Neural cell (in vitro differentiated cells): ENCODE data around the gene GRM1.

Experiments used
- CTCF ChIP-seq: fragments of 450-650 bp; IDR thresholded peaks from 2 replicates; pipeline ENCODE4 v1.5.1; 2014; ENCODE audit warnings: antibody characterized with exemption, mild to moderate bottlenecking, moderate library complexity; ENCODE audit not compliant: poor library complexity, severe bottlenecking
- EP300 ChIP-seq: fragments of 450-650 bp; conservative IDR thresholded peaks from 2 replicates; pipeline ENCODE4 v1.6.1; 2014; ENCODE audit warnings: antibody characterized with exemption, mild to moderate bottlenecking, moderate library complexity; ENCODE audit not compliant: poor library complexity, severe bottlenecking
- EZH2 ChIP-seq: fragments of 200-600, 300-800 bp; shearing (Covaris generic), sonication (generic); IDR thresholded peaks from 2 replicates; pipeline ENCODE4 v1.6.1; 2014; ENCODE audit warnings: antibody characterized with exemption, low read length, borderline replicate concordance, mild to moderate bottlenecking; ENCODE audit not compliant: insufficient read depth, poor library complexity, severe bottlenecking
- MXI1 ChIP-seq: fragments of 450-650 bp; conservative IDR thresholded peaks from 2 replicates; pipeline ENCODE4 v1.6.1; 2014; ENCODE audit warnings: antibody characterized with exemption, mild to moderate bottlenecking; ENCODE audit not compliant: poor library complexity, severe bottlenecking
- POLR2AphosphoS5 ChIP-seq: IDR thresholded peaks from 2 replicates; pipeline ENCODE4 v1.6.1; 2012
- REST ChIP-seq: IDR thresholded peaks from 2 replicates; pipeline ENCODE4 v1.6.1; 2012; ENCODE audit warnings: borderline replicate concordance
- TAF1 ChIP-seq: IDR thresholded peaks from 2 replicates; pipeline ENCODE4 v1.6.1; 2012; ENCODE audit warnings: low read depth

- TF ChIP-seq CTCF (no peak), EZH2 (no peak), POLR2AphosphoS5 (no peak), MXI1 (no peak), REST (no peak), EP300 (no peak), TAF1 (no peak)
Measured at GRCh38 chr6:146363838-146364607, 335.2 kb downstream of the GRM1 start.
